HepG2 (cell line): ENCODE measurements around the gene TECRL. TPM values are rescaled to one million over a fixed set of nuclear protein-coding genes. Genes with fewer than 3 reads are reported as not detected.

Experiments used
- ATAC-seq: fragments of 200-7000 bp; cut with Tn5 transposase; 3 replicates; pipeline ENCODE4 v1.9.1; 2020; ENCODE audit warnings: mild to moderate bottlenecking, moderate library complexity
- BruUV-seq: library from RNA; stranded (reverse); fragments of 400-500 nt; replicated peaks from 2 replicates; lab custom pipeline; 2021; lab: Mats Ljungman, UMichigan
- CTCF ChIA-PET: fragments of 300-600 bp; formaldehyde crosslinking; extraction: SDS; loops from one replicate; lab custom pipeline; 2021; ENCODE audit warnings: low total read pairs, inconsistent platforms, low intra/inter-chr PET ratio; lab: Yijun Ruan, JAX
- POLR2A ChIA-PET: fragments of 350-600 bp; sonication (Branson Sonifier 250); formaldehyde crosslinking; loops from one replicate; lab custom pipeline; 2020; ENCODE audit warnings: antibody characterized with exemption, inconsistent platforms; lab: Yijun Ruan, JAX
- DNase-seq: peaks from one replicate; pipeline ENCODE4 v3.0.0-alpha.2; 2015; ENCODE audit warnings: low spot score
- FAIRE-seq: peaks from 3 replicates; lab custom pipeline; 2011; peaks lifted over from hg19 to GRCh38; lab: Jason Lieb, UNC
- H2AFZ ChIP-seq: one replicate; pipeline ENCODE4 v1.6.1; 2011; ENCODE audit warnings: low read length, inconsistent platforms
- H3K27ac ChIP-seq: fragments of 300-600 bp; 3 replicates; pipeline ENCODE4 v1.8.0; 2011; ENCODE audit warnings: mixed run types, mild to moderate bottlenecking, mixed read lengths, low read length, inconsistent platforms; ENCODE audit not compliant: insufficient read depth; ENCODE audit errors: extremely low read length
- H3K27me3 ChIP-seq, 2 experiments: fragments of 200-600 bp in 1 of 2; 2 replicates in 1 of 2; 3 replicates in 1 of 2; pipeline versions ENCODE4 v1.6.0 to v1.8.0; 2011; ENCODE audit warnings: low read length in 2 of 2, mild to moderate bottlenecking in 2 of 2, moderate library complexity in 2 of 2, inconsistent platforms in 1 of 2; ENCODE audit not compliant: insufficient read depth in 2 of 2, control insufficient read depth in 1 of 2
- H3K36me3 ChIP-seq, 2 experiments: fragments of 200-600 bp in 1 of 2; replicated peaks in 1 of 2; 2 replicates in 1 of 2; 3 replicates in 1 of 2; pipeline versions ENCODE4 v1.5.1 to v1.8.0; 2011; ENCODE audit warnings: low read length in 2 of 2, inconsistent platforms in 1 of 2; ENCODE audit not compliant: insufficient read depth in 2 of 2, control insufficient read depth in 1 of 2
- H3K4me1 ChIP-seq: 2 replicates; pipeline ENCODE4 v1.5.1; 2012; ENCODE audit warnings: low read length, inconsistent platforms; ENCODE audit not compliant: insufficient read depth
- H3K4me2 ChIP-seq: 2 replicates; pipeline ENCODE4 v1.6.0; 2011; ENCODE audit warnings: low read depth, low read length, inconsistent platforms
- H3K4me3 ChIP-seq, 3 experiments: fragments of 200-600 bp in 1 of 3; sonication (generic), shearing (Covaris generic) in 1 of 3; replicated peaks in 1 of 3; 2 replicates each; pipeline ENCODE4 v1.5.1; 2011 to 2016; ENCODE audit warnings: low read length in 3 of 3, inconsistent platforms in 2 of 3, low read depth in 2 of 3, mild to moderate bottlenecking in 2 of 3, control low read depth in 1 of 3, mixed read lengths in 1 of 3; ENCODE audit not compliant: insufficient read depth in 1 of 3
- H3K79me2 ChIP-seq: one replicate; pipeline ENCODE4 v1.6.1; 2011; ENCODE audit warnings: low read length, inconsistent platforms; ENCODE audit not compliant: insufficient read depth
- H3K9ac ChIP-seq: 2 replicates; pipeline ENCODE4 v1.6.0; 2011; ENCODE audit warnings: mild to moderate bottlenecking, low read depth, low read length, inconsistent platforms; ENCODE audit not compliant: insufficient read depth
- H3K9me3 ChIP-seq: 2 replicates; pipeline ENCODE4 v1.5.1; 2012; ENCODE audit warnings: mild to moderate bottlenecking, low read length
- H4K20me1 ChIP-seq: 2 replicates; pipeline ENCODE4 v1.6.0; 2011; ENCODE audit warnings: inconsistent platforms, mild to moderate bottlenecking, low read length, moderate library complexity; ENCODE audit not compliant: insufficient read depth
- CBFB ChIP-seq: sonication (generic); formaldehyde crosslinking; IDR thresholded peaks from 2 replicates; pipeline ENCODE4 v1.4.0; 2020; ENCODE audit warnings: missing genetic modification reagents
- FOXO4 ChIP-seq: sonication (generic); formaldehyde crosslinking; conservative IDR thresholded peaks from 2 replicates; pipeline ENCODE4 v1.8.1; 2023; ENCODE audit warnings: missing genetic modification reagents
- NFE2L2 ChIP-seq: fragments of 150-350 bp; IDR thresholded peaks from 2 replicates; pipeline ENCODE4 v1.6.1; 2014; ENCODE audit warnings: low read length
- RAD51 ChIP-seq: fragments of 450-650 bp; IDR thresholded peaks from 2 replicates; pipeline ENCODE4 v1.6.1; 2016; ENCODE audit warnings: borderline replicate concordance
- SETDB1 ChIP-seq: sonication (generic); formaldehyde crosslinking; IDR thresholded peaks from 2 replicates; pipeline ENCODE4 v1.5.1; 2020; ENCODE audit warnings: missing genetic modification reagents, mild to moderate bottlenecking, borderline replicate concordance
- SMC3 ChIP-seq: IDR thresholded peaks from 2 replicates; pipeline ENCODE4 v1.6.1; 2011; ENCODE audit warnings: low read length, improper control_type of control experiment
- ZMAT3 ChIP-seq: sonication (generic); formaldehyde crosslinking; conservative IDR thresholded peaks from 2 replicates; pipeline ENCODE4 v1.7.0; 2021; ENCODE audit warnings: missing genetic modification reagents
- ZNF251 ChIP-seq: sonication (generic); formaldehyde crosslinking; IDR thresholded peaks from 2 replicates; pipeline ENCODE4 v1.9.0; 2021; ENCODE audit warnings: mild to moderate bottlenecking, missing genetic modification reagents
- ZNF883 ChIP-seq: sonication (generic); formaldehyde crosslinking; IDR thresholded peaks from 2 replicates; pipeline ENCODE4 v1.5.1; 2020; ENCODE audit warnings: mild to moderate bottlenecking, missing genetic modification reagents; ENCODE audit errors: not compliant biosample characterization
- ZSCAN5A ChIP-seq: sonication (generic); formaldehyde crosslinking; IDR thresholded peaks from 2 replicates; pipeline ENCODE4 v1.8.0; 2022; ENCODE audit warnings: mild to moderate bottlenecking, missing genetic modification reagents, borderline replicate concordance
- WGBS: methylation state at CpG from one replicate; pipeline ENCODE4 v1.1.6; 2017; ENCODE audit warnings: low lambda C conversion rate; 5-methylcytosine and 5-hydroxymethylcytosine counted together
- in situ Hi-C: cut with HindIII; loops from 2 replicates; pipeline ENCODE4 v1.10.0; 2017; ENCODE audit warnings: low pct_unique_long_range_greater_than_20kb; ENCODE audit not compliant: extremely low pct_ligation_motif_present
- intact Hi-C: fragments of 100-400 bp; cut with micrococcal nuclease; formaldehyde crosslinking; loops from one replicate; pipeline ENCODE4 v1.10.0; 2022; ENCODE audit not compliant: unreplicated experiment
- polyA plus RNA-seq, 8 experiments: library from polyadenylated mRNA; depleted of rRNA in 3 of 8; stranded (reverse) in 7 of 8; unstranded in 1 of 8; fragments of >200 nt; fragmentation: Illumina TruSeq in 4 of 8; extraction: Trizol in 4 of 8; gene quantifications; 2 replicates each; pipeline versions ENCODE4 v1.2.1 to v1.2.3, GENCODE V29; 2011 to 2016; ENCODE audit warnings: low read depth in 4 of 8, missing spikeins in 1 of 8, mixed read lengths in 1 of 8; ENCODE audit not compliant: insufficient read depth in 1 of 8
- total RNA-seq, 5 experiments: library from RNA; depleted of rRNA; stranded (reverse); fragments of >200 nt; fragmentation: Illumina TruSeq; extraction: Trizol; gene quantifications; 2 replicates each; pipeline ENCODE4 v1.2.3, GENCODE V29; 2016; ENCODE audit warnings: low read depth in 1 of 5
- TF ChIP-seq, protein P1 (sequence below): sonication (generic); formaldehyde crosslinking; IDR thresholded peaks from 2 replicates; pipeline ENCODE4 v1.9.0; 2022; ENCODE audit warnings: missing genetic modification reagents, mild to moderate bottlenecking, borderline replicate concordance
- TF ChIP-seq, protein P2 (sequence below): sonication (generic); formaldehyde crosslinking; IDR thresholded peaks from 2 replicates; pipeline ENCODE4 v1.8.1; 2023; ENCODE audit warnings: mild to moderate bottlenecking, missing genetic modification reagents

The TECRL gene
- total and polyA plus RNA-seq, 2 of the 13 experiments (the other 11 are each of a cell fraction or from before 2014, with no cell fraction given) = not detected

GRCh38 chr4:64359489-64359888, 49.8 kb downstream of the TECRL start:
- no peaks in the 10 kb centered on the region for H3K36me3 ChIP-seq
- whole genome bisulfite sequencing = 20% methylated on average over 3 of the region's 3 CpGs
- DNase-seq (no peak), ATAC-seq (no peak), FAIRE-seq (no peak)
- H3K9me3 ChIP-seq = no peaks in the 10 kb centered on the region
- H3K4me2 ChIP-seq = no peak overlapping the region
- no peak overlapping the region for H3K27ac ChIP-seq
- ChIA-PET CTCF (no interaction called here), POLR2A (no interaction called here)
- intact Hi-C loops (no loop called here), in situ Hi-C loops (no loop called here)
- 0 out of 2 replicates have a peak, but pooled peaks cover 6% of the 10 kb centered on the region for H3K4me1 ChIP-seq
- H3K4me3 ChIP-seq = no peak overlapping the region
- BruUV-seq = no TSS peak
- no peak overlapping the region for H2AFZ ChIP-seq
- no peaks in the 10 kb centered on the region for H3K79me2 ChIP-seq
- no peaks in the 10 kb centered on the region for H4K20me1 ChIP-seq
- TF ChIP-seq SETDB1 (CRISPR knock-in tag) (no peak), ZNF883 (CRISPR knock-in tag) (no peak), ZSCAN5A (CRISPR knock-in tag) (no peak), SMC3 (no peak), NFE2L2 (no peak), RAD51 (no peak), ZNF251 (CRISPR knock-in tag) (no peak), CBFB (CRISPR knock-in tag) (no peak), ZMAT3 (CRISPR knock-in tag) (no peak), FOXO4 (CRISPR knock-in tag) (no peak)
- TF ChIP-seq, protein P1, sequence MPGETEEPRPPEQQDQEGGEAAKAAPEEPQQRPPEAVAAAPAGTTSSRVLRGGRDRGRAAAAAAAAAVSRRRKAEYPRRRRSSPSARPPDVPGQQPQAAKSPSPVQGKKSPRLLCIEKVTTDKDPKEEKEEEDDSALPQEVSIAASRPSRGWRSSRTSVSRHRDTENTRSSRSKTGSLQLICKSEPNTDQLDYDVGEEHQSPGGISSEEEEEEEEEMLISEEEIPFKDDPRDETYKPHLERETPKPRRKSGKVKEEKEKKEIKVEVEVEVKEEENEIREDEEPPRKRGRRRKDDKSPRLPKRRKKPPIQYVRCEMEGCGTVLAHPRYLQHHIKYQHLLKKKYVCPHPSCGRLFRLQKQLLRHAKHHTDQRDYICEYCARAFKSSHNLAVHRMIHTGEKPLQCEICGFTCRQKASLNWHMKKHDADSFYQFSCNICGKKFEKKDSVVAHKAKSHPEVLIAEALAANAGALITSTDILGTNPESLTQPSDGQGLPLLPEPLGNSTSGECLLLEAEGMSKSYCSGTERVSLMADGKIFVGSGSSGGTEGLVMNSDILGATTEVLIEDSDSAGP (CRISPR knock-in tag) = no peak
- TF ChIP-seq, protein P2, sequence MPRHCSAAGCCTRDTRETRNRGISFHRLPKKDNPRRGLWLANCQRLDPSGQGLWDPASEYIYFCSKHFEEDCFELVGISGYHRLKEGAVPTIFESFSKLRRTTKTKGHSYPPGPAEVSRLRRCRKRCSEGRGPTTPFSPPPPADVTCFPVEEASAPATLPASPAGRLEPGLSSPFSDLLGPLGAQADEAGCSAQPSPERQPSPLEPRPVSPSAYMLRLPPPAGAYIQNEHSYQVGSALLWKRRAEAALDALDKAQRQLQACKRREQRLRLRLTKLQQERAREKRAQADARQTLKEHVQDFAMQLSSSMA = no peak
- no peaks in the 10 kb centered on the region; a peak in 1 of 5 replicates for H3K27me3 ChIP-seq
- H3K9ac ChIP-seq = no peak overlapping the region
